HepG2 (cell line): ENCODE measurements around the gene CCDC142. TPM values are rescaled to one million over a fixed set of nuclear protein-coding genes. Genes with fewer than 3 reads are reported as not detected.
A peak's percentile ranks its signal among the peaks of the same experiment; 100 is the strongest.

Experiments
- BCLAF1 ChIP-seq: fragments of 450-650 bp; IDR thresholded peaks from 2 replicates; pipeline ENCODE4 v1.6.1; 2017; ENCODE audit warnings: mild to moderate bottlenecking
- CENPT ChIP-seq: sonication (generic); formaldehyde crosslinking; IDR thresholded peaks from 2 replicates; pipeline ENCODE4 v1.8.0; 2022; ENCODE audit warnings: low read depth, mild to moderate bottlenecking, moderate library complexity, missing genetic modification reagents
- CREB1 ChIP-seq, 2 experiments: fragments of 450-650 bp in 1 of 2; IDR thresholded peaks; 2 replicates each; pipeline ENCODE4 v1.6.1; 2016 to 2017; ENCODE audit warnings: control low read depth in 1 of 2, mild to moderate bottlenecking in 1 of 2, missing compliant biosample characterization in 1 of 2, missing genetic modification characterization in 1 of 2
- EED ChIP-seq: sonication (generic); formaldehyde crosslinking; IDR thresholded peaks from 2 replicates; pipeline ENCODE4 v1.5.0; 2020; ENCODE audit warnings: mild to moderate bottlenecking, missing genetic modification reagents
- ELF1 ChIP-seq: sonication (generic); formaldehyde crosslinking; IDR thresholded peaks from 2 replicates; pipeline ENCODE4 v1.4.0; 2020; ENCODE audit warnings: missing genetic modification reagents
- FOXK2 ChIP-seq: fragments of 450-650 bp; IDR thresholded peaks from 2 replicates; pipeline ENCODE4 v1.6.1; 2016
- GATA4 ChIP-seq: sonication (generic); IDR thresholded peaks from 2 replicates; pipeline ENCODE4 v1.6.1; 2016; ENCODE audit warnings: antibody characterized with exemption, low read depth, borderline replicate concordance
- JDP2 ChIP-seq: sonication (generic); formaldehyde crosslinking; IDR thresholded peaks from 2 replicates; pipeline ENCODE4 v1.8.1; 2022; ENCODE audit warnings: missing genetic modification reagents, borderline replicate concordance
- KAT8 ChIP-seq: IDR thresholded peaks from 2 replicates; pipeline ENCODE4 v1.6.1; 2016; ENCODE audit warnings: missing genetic modification reagents, missing compliant biosample characterization
- POGZ ChIP-seq: sonication (generic); formaldehyde crosslinking; IDR thresholded peaks from 2 replicates; pipeline ENCODE4 v1.4.0; 2020; ENCODE audit warnings: mild to moderate bottlenecking, missing genetic modification reagents
- RBFOX2 ChIP-seq: fragments of 200-400 bp; formaldehyde crosslinking; IDR thresholded peaks from 2 replicates; pipeline ENCODE4 v1.6.1; 2017; ENCODE audit warnings: low read depth, mild to moderate bottlenecking, low read length
- RFX5 ChIP-seq: IDR thresholded peaks from 2 replicates; pipeline ENCODE4 v1.6.1; 2011; ENCODE audit warnings: low read depth, low read length, improper control_type of control experiment
- SP140L ChIP-seq: sonication (generic); formaldehyde crosslinking; IDR thresholded peaks from 2 replicates; pipeline ENCODE4 v1.4.0; 2020; ENCODE audit warnings: missing genetic modification reagents, borderline replicate concordance
- ZBTB37 ChIP-seq: sonication (generic); formaldehyde crosslinking; IDR thresholded peaks from 2 replicates; pipeline ENCODE4 v1.4.0; 2020; ENCODE audit warnings: mild to moderate bottlenecking, missing genetic modification reagents
- ZFP36L1 ChIP-seq: sonication (generic); formaldehyde crosslinking; IDR thresholded peaks from 2 replicates; pipeline ENCODE4 v1.8.0; 2022; ENCODE audit warnings: mild to moderate bottlenecking, missing genetic modification reagents, moderate library complexity
- ZNF343 ChIP-seq: sonication (generic); formaldehyde crosslinking; IDR thresholded peaks from 2 replicates; pipeline ENCODE4 v1.4.0; 2020; ENCODE audit warnings: mild to moderate bottlenecking, missing genetic modification reagents
- ZNF549 ChIP-seq: sonication (generic); formaldehyde crosslinking; IDR thresholded peaks from 2 replicates; pipeline ENCODE4 v1.5.0; 2020; ENCODE audit warnings: missing genetic modification reagents
- ZNF605 ChIP-seq: sonication (generic); formaldehyde crosslinking; IDR thresholded peaks from 2 replicates; pipeline ENCODE4 v1.8.0; 2022; ENCODE audit warnings: mild to moderate bottlenecking, missing genetic modification reagents
- ZNF777 ChIP-seq: sonication (generic); formaldehyde crosslinking; IDR thresholded peaks from 2 replicates; pipeline ENCODE4 v1.4.0; 2020; ENCODE audit warnings: missing genetic modification reagents
- ZNF792 ChIP-seq: IDR thresholded peaks from 2 replicates; pipeline ENCODE4 v1.6.1; 2016
- ZNF891 ChIP-seq: sonication (generic); formaldehyde crosslinking; IDR thresholded peaks from 2 replicates; pipeline ENCODE4 v1.5.0; 2020; ENCODE audit warnings: mild to moderate bottlenecking, missing genetic modification reagents
- polyA plus RNA-seq, 8 experiments: library from polyadenylated mRNA; depleted of rRNA in 3 of 8; stranded (reverse) in 7 of 8; unstranded in 1 of 8; fragments of >200 nt; fragmentation: Illumina TruSeq in 4 of 8; extraction: Trizol in 4 of 8; gene quantifications; 2 replicates each; pipeline versions ENCODE4 v1.2.1 to v1.2.3, GENCODE V29; 2011 to 2016; ENCODE audit warnings: low read depth in 4 of 8, missing spikeins in 1 of 8, mixed read lengths in 1 of 8; ENCODE audit not compliant: insufficient read depth in 1 of 8
- total RNA-seq, 5 experiments: library from RNA; depleted of rRNA; stranded (reverse); fragments of >200 nt; fragmentation: Illumina TruSeq; extraction: Trizol; gene quantifications; 2 replicates each; pipeline ENCODE4 v1.2.3, GENCODE V29; 2016; ENCODE audit warnings: low read depth in 1 of 5
- TF ChIP-seq, protein P1 (sequence below): sonication (generic); formaldehyde crosslinking; IDR thresholded peaks from 2 replicates; pipeline ENCODE4 v1.4.0; 2020; ENCODE audit warnings: missing genetic modification reagents, mild to moderate bottlenecking, borderline replicate concordance

Gene CCDC142
- total and polyA plus RNA-seq, 2 of the 13 experiments (the other 11 are each of a cell fraction or from before 2014, with no cell fraction given), result 14.7 to 30.4 TPM

- TF ChIP-seq ZBTB37 (CRISPR knock-in tag), result peak; percentile 8; the same call in 1 of the 2 replicates
- TF ChIP-seq CENPT (CRISPR knock-in tag), result peak; percentile 70; the same call in 1 of the 2 replicates
- no peak for TF ChIP-seq BCLAF1
- no peak; the same call in 1 of the 2 replicates for TF ChIP-seq JDP2 (CRISPR knock-in tag)
- peak; percentile 96 for TF ChIP-seq ELF1
- TF ChIP-seq ZNF792 (CRISPR knock-in tag), result peak; percentile 68; the same call in 1 of the 2 replicates
- TF ChIP-seq, protein P1, sequence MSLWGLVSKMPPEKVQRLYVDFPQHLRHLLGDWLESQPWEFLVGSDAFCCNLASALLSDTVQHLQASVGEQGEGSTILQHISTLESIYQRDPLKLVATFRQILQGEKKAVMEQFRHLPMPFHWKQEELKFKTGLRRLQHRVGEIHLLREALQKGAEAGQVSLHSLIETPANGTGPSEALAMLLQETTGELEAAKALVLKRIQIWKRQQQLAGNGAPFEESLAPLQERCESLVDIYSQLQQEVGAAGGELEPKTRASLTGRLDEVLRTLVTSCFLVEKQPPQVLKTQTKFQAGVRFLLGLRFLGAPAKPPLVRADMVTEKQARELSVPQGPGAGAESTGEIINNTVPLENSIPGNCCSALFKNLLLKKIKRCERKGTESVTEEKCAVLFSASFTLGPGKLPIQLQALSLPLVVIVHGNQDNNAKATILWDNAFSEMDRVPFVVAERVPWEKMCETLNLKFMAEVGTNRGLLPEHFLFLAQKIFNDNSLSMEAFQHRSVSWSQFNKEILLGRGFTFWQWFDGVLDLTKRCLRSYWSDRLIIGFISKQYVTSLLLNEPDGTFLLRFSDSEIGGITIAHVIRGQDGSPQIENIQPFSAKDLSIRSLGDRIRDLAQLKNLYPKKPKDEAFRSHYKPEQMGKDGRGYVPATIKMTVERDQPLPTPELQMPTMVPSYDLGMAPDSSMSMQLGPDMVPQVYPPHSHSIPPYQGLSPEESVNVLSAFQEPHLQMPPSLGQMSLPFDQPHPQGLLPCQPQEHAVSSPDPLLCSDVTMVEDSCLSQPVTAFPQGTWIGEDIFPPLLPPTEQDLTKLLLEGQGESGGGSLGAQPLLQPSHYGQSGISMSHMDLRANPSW, result no peak
- TF ChIP-seq ZNF777 (CRISPR knock-in tag), result no peak; the same call in 1 of the 2 replicates
- peak; percentile 80; the same call in 1 of the 2 replicates for TF ChIP-seq ZNF605 (CRISPR knock-in tag)
- TF ChIP-seq ZNF343 (CRISPR knock-in tag), result peak; percentile 24; the same call in 1 of the 2 replicates
- no peak for TF ChIP-seq ZNF891 (CRISPR knock-in tag)
- TF ChIP-seq ZFP36L1 (CRISPR knock-in tag), result peak; percentile 97
- no peak for TF ChIP-seq FOXK2
- peak; percentile 69; the same call in 1 of the 2 replicates for TF ChIP-seq POGZ (CRISPR knock-in tag)
- peak; percentile 94 for TF ChIP-seq RBFOX2
- no peak; the same call in 1 of the 2 replicates for TF ChIP-seq SP140L (CRISPR knock-in tag)
- TF ChIP-seq RFX5, result no peak
- TF ChIP-seq ZNF549 (CRISPR knock-in tag), result no peak
- 0 out of 2 replicates have a peak, but pooled peaks have one; percentile 17 for TF ChIP-seq GATA4
- TF ChIP-seq CREB1 (IDR thresholded peaks at IDR 0.05), result no peak
- peak; percentile 81 for TF ChIP-seq CREB1 (CRISPR knock-in tag; IDR thresholded peaks at IDR 0.05)
- no peak; the same call in 1 of the 2 replicates for TF ChIP-seq EED (CRISPR knock-in tag)
- peak; percentile 89 for TF ChIP-seq KAT8 (CRISPR knock-in tag)
Measured at GRCh38 chr2:74440378-74441169, 42.2 kb downstream of the CCDC142 start (continued).
